Activated CD4-positive, CD25-positive, alpha-beta regulatory T cell treated with anti-CD3 and anti-CD28 coated beads, Interleukin-2, amount 50 U/mL, for 24 hours (primary cell): Measurements from ENCODE around the gene FGFR2.
"Not testable (repeated sequence)": the region's sequence is repeated elsewhere in the genome, so short reads cannot be mapped to it uniquely, and the experiment has no call there.

ENCODE experiments used
- ATAC-seq, 2 donors: fragments of 150-1000 bp; cut with Tn5 transposase; one replicate each; pipeline ENCODE4 v1.10.0; 2021; ENCODE audit warnings: mild to moderate bottlenecking in 1 of 2, moderate library complexity in 1 of 2

Gene FGFR2

DNA sequence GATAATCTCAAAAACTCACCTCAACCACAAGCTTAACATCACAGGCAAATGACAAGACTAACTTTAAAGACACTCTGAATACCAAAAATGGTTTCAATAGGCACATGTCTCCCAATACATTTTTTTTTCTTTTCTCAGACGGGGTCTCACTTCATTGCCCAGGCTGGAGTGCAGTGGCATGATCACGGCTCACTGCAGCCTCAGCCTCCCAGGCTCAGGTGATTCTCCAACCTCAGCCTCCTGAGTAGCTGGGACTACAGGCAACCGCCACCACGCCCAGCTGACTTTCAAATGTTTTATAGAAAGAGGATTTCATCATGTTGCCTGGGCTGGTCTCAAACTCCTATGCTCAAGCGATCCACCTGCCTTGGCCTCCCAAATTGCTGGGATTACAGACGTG lies 77.7 kb downstream of the FGFR2 start:
- ATAC-seq: not testable (repeated sequence)

DNA sequence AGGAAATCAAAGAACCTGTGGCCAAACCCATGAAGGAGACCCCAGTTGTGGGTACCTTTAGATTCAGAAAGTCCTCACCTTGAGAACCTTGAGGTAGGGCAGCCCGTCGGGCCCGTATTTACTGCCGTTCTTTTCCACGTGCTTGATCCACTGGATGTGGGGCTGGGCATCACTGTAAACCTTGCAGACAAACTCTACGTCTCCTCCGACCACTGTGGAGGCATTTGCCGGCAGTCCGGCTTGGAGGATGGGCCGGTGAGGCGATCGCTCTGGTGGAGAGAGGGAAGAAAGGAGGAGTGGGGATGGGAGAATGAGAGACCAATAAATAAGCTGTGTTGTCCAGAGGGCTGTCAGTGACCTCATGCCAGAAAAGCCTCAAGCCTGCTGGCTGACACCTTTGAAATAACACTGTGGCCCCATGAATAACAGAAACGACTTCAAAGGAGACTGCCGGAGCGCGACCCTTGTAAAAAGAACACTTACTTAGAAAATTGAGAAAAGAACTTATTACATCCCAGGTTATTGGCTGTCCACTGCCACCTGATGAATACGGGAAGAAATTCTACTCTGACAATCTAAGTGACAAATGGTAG lies 78.2 kb downstream of the FGFR2 start:
- ATAC-seq: no peak

DNA sequence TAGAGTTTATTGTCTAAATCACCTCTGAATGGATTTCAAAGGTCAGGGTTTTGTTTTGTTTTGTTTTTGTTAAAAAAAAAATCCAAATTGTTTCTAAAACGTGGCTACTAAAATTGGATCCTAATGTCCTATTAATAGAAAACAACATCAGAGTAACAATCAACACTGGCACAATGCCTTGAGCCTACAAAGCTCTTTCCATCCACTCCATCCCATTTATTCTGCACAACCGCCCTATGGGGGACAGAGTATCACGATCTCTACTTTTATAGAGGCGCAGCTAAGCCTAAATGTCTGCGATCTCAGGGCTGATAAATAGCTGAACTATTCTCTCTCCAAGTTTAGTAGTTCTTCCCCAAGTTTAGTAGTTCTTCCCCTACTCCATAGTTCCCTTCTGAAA lies 78.8 kb downstream of the FGFR2 start:
- no peak for ATAC-seq

DNA sequence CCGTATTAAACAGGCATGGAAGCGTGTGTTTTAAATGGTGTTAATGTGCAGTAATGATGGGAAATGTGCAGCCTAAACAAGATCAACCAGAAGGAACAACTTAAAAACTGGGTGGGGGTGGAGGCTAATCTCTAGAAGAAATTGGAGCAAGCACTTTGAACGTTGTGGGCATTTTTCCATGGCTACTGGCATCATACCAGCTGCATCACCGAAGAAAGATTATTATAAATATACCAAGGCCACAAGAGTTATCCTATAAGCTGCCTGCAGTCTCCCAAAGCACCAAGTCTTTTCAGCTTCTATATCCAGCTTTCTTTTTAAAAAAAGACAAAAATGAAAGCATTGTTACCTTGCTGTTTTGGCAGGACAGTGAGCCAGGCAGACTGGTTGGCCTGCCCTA lies 79.9 kb downstream of the FGFR2 start:
- ATAC-seq: no peak

DNA sequence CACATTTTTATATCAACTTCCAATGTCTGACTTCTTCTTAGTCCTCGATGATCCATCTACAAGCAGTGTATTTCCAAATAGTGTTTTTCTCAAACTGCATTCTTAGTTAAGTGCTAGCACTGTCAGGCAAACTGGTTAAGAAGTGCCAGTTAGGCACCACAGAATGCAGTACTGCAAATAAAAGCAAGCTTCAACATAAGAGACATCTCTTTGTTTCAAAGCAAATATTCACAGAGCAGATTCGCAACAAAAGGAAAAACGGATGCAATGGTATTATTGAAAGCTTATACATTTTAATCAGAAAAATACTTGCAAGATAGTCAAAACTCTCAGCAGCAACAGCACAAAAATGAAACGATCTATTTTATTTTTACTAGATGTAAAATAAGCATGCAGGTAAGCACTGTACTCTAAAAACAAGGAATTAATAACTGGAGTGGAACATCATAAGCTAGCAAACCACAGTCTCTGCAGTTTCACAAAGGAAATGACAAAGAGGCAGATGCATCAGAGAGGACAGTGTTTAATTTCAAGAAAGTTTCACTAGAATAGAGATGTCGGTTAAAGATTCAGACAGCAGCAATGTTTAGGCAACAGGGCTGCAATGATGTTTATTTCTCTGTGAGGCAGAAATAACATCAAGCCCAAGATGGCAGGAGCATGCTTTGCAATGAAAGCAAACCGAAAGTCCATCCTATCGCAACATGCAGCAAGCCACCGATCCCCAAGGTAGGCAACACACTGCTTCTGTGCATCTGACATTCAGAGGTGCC lies 82.0 kb downstream of the FGFR2 start:
- peak in 1 of 2 donors; percentile 48 for ATAC-seq

DNA sequence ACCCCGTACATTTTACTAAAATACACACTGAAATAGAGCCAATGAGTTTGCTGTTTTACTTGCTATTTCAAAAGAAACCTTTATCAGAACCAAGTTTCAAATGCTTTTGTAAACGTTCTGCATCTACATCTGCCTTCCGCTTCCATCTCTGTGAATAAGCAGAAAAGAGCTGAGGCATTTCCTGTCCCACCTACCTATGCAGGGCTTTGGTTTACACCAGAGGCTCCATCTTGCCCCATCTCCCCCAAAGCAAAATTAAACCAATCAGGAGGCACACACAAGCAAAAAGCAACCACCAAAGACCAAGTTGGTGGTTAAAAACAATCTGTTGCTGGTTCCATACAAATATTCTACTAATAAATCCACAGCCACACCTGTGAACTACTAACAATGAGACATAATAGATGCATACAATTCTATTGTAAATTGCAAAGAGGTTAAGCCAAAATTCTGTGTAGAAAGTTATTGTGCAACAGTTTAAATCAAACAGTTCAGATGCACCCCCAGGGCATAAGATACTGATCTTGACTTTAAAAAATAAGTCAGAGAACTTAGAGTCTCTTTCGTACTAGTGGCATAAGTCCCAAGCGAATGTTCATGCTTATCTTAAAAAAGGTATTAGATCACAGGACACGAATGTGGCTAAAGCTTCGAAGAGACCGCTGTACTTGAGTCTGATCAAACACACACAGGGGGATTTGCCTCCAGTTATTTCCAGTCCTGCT lies 83.9 kb downstream of the FGFR2 start:
- ATAC-seq: no peak

DNA sequence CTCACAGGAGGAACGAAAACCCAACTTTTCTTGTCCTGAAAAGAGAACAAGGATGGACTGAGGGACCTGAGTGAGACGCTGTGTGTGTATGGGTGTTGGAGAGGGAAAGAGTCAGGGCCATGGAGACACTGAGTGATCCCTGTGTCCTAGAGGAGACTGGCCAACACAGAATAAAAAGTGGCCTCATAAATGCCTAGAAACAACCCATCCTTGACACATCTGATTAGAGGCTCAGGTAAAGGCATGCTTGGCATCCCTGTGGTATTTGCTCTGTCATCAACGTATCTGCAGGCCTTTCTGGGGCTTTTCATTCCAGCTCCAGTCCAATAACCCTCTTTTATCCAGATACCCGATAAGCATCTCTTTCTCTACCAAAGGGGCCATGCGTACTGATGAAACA lies 86.3 kb downstream of the FGFR2 start:
- ATAC-seq: no peak

DNA sequence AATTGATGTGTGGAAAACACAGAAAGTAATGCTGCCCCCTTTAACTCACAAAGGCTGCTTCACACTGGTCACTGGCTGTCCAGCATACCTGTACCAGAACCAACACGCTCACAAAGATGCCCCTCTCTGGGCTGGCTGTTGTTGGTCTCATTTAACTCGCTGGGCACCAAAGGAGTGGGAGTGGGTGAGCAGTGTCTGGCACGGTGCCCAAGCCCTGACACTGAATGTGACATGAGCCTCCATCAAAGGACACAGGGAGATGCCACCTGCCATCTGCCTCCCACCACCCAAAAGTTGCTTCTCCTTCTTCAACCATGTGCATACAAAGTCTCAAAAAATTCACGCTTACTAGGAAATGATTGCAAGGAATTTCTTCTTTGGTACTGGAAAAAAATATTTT lies 86.8 kb downstream of the FGFR2 start:
- ATAC-seq: no peak

DNA sequence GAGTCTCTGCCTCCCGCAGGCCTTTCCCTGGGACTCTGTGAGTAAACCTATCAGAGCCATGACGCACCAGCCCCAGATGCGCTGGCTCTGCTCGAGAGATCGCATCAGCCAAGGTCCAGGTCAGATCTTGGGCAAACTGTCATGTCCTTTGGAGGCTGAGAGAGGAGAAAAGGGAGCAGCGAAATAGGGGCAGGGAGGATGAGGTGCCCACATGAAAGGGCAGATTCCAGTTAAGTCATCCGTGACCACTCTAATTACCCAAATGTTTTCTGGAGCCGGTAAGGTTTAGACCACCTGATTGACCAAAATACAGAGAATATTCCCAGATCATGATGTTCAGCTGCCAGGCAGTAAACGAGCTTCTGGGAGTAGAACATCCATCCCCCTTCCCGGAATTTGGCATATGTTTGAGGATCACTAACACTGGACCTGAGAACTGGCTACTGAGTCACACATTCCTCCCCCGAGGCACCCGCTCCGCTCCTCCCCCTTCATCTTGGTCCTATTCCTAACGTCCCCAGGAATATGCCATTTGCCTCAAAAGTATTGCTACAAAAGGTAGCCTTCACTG lies 88.0 kb downstream of the FGFR2 start:
- ATAC-seq: no peak

DNA sequence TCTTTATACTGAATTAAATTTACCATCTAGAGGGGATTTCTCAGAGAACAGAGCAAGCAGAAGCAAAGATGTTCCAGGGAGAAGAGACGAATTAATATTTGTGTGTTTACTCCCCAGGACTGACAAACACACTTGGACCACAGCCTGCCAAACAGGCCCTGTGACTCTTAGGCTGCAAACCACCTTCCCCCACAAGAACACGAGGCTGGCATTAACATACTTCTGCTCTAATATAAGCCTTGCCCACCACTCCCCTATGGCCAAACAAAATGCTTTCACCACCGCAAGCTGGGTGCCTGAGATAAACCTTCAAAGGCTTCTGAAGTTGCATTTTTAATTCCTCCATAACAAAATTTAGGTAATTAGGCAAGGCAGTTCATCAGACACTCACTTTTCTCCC lies 88.4 kb downstream of the FGFR2 start:
- ATAC-seq: no peak

DNA sequence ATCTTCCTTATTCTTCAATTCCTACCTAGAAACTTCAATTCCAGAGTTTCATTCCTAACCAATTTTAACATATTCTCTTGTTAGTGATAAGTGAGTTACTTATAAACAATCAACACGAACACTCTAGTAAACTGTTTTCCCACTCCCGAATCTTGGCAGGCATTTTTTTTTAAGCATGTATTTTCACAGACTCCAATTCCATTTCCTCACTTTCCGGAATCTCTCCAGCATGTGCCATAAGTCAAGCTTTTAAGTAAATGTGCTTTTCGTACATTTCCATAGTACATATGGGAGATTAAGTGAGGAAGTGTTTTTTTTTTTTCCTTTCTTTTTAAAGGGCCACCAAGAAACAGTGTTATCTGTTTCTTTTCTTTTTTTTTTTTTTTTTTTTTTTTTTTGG lies 89.1 kb downstream of the FGFR2 start:
- no peak for ATAC-seq

DNA sequence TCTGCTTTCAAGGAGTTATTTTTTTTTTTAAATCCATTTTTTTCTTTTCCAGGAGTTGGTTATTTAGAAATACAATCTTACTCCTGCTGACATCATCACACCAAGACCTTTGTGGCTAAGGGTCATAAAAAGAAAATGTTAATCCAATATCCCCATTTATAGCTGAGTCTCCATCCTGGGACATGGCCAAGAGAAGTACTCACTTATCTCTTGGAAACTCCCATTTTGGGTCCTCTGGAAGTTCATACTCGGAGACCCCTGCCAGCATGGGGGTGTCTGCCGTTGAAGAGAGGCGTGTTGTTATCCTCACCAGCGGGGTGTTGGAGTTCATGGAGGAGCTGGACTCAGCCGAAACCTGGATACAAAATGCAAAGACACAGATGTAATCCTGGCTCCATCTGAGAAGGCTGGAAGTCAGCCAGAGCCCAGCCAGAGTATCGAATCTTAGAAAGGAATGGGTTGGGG lies 94.6 kb downstream of the FGFR2 start:
- no peak for ATAC-seq

DNA sequence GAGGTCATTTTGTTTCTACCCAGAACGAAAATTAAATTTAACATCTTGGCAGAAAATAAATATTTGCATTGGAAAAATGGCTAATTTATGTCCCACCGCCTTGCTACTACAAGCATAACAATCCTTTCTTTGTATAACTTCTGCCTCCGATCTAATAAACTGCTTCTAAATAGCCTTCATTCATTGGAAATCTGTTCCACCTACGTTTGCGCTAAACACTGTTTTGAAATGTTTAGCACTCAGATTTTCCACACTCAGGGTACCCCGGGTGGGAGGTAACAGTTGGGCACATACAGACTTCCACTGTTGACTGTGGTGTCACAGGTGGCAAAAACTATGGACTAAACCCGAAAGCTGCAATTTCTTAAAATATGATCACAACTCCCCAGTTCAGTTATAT lies 96.4 kb downstream of the FGFR2 start:
- ATAC-seq: no peak

DNA sequence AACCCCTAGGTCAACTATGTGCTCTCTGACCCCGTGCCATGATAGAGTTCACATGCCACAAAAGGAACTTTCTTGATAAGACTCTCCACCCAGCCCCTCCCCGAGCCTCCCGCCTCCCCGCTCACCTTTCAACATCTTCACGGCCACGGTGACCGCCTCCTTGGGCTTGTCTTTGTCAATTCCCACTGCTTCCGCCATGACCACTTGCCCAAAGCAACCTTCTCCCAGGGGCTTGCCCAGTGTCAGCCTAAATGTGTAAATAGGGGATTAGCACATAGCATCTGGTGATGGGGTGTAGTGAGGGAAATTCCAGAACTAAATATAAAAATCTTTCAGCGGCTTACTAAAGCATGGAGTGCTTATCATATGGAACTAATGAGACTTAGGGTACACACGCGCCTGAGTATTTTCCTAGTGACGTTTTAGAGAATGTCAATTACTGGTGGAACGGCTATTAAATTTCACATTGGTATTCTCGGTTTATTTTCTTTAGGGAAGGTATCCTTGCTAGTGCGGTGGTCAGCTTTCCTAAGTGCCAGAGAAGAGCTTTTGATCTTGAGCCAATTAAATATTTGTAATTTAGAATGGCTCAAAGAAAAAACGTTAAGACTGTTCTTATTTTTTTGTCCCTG lies 97.4 kb downstream of the FGFR2 start:
- ATAC-seq: no peak

DNA sequence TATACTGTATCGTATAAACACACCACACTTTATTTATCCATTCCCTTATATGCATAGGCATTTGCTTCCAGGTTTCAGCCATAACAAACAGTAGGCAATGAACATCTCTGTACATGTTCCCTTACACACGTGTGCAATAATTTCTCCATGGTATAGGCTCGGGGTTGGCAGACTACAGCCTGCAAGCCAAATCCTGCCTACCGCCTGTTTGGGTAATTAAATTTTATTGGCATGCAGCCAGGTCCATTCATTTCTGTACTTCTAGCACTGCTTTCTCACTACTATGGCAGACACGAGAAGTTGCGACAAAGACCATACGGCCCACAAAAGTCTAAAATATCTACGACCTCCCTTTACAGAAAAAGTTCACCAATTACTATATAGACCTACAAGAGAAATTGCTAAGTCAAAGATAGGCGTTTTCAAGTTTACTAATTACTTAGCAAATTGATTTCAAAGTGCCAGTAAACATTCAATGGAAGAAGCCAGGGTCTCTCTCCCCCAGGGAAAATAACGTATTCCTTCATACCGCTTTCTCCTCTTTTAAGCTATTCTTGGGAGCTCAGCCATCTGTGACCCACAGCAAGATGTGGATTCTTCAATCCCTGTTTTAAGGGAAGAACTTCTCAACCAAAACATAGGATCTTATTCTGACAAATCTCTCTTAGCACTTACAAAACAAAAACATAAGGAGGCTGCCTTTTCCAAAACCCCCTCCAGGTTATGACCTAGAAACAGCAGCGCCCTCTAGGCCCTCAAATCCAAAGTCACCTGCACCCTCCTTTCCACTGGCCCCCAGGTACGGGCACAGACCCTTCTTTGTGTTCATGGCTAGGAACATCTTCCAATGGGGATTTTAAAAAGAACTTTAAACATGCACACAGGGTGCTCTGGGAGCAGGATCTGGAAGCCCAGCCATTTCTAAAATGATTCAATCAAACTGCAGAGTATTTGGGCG lies 100.5 kb downstream of the FGFR2 start:
- ATAC-seq: no peak

DNA sequence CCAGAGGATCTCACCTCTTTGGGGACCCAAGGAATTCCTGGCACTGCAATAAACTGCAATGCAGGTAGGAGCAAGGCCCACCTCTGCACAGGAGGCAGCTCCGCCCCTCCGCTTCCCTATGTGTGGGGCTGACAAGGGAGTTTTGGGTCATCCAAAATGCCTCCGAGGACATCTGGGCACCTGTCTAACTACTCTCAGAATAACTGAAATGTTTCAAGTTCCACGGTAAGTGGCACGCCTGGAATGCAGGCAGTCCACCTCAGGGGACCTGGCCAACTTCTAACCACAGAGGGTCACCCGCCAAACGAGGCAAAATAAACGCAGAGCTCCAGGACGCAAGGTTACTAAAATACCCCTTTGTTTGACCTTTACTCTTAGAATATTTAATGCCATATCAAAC lies 102.5 kb downstream of the FGFR2 start:
- ATAC-seq: no peak

DNA sequence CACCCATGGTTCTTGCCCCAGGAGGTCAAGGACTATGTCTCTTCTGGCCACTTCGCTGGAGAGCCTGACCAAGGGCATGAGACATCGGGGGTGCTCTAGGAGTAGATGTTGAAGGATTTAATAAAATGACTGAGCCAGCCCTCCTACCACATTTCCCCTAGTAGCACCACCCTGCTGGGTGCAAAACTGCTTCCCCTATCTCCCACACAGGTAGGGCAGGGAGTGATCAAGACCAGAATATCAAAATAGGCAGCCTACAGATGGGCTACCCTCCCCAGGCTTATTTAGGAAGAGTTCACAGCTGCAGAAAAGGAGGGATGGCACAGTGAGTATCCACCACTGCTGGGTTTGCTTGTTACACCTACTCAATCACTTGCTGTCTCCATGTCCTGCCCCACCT lies 103.9 kb downstream of the FGFR2 start:
- no peak for ATAC-seq

DNA sequence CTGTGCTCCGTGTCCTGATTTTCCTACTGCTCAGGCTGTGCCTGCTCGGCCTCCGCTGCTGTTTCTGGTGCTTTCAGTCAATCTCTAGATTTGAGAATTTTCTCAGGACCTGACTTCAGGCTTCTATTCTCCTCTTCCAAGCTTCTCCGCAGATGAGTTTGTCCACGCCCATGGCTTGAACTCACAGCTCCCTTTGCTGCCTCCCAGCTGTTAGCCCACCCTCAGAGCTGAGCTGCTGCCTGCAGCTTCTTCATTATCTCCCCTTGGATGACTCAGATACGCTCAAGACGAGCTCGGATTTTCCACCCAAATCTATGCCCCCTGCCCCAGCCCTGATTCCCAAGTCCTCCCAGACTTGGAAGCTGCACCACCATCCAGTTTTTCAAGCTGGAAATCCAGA lies 104.7 kb downstream of the FGFR2 start:
- ATAC-seq: no peak

DNA sequence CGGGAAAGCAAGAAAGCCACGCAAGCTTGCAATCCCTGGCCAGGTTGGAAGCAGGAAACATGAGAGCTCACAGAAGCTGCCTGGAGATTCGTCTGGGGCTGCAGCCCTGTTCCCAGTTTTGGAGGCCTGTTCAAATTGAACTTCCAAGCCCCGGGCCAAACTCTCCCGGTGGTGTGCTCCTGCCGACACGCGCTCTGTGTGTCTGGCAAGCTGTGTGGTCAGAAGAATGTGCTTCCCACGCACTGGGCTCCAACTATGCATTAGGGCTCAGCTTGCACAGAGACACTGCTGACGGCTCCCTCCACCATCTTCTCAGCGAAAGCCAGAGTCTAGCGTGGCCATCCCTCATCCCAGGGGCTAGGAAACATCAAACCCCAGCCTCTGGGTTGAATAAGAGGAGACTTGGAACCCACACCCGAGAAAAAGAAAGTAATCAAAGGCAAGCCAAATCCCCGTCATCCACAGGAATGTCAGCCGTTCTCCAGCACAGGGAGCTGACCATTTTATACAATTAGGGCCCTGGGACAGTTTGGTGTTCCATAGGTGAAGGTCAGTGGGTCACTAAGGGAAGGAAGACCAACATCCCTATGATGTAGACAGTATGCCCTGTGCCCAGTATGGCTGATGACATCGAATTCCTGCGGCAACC lies 107.2 kb downstream of the FGFR2 start:
- ATAC-seq: no peak

DNA sequence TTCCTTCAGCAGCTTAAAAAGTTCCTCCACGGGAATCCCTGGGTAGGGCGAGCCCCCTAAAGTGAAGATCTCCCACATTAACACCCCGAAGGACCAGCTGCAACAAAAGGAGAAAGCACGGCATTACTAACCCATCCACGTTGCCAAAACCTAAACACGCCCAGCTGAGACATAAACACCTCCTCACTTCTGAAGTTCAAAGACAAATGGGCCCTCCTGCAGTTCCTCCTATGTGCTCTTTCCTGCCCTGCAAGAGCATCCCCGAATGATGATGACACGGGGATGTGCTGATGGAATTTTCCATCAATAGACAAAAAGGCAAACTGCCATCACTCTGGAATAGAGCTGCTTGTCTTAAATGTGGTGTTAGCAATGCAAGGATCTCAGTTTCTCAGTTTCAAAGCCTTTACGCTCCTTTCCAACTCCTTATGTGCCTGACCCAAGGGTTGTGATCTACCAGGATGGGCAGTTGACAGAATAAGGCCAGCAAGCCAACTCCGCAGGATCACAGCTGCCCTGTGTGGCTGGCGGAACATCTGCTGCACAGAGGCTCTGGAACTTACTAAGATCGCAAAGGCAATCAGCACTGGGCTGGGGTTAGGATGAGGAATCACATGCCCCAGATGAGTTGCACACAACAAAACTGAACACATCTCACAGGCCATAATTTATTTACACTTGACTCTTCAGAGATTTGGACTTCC lies 112.7 kb downstream of the FGFR2 start:
- ATAC-seq: no peak

DNA sequence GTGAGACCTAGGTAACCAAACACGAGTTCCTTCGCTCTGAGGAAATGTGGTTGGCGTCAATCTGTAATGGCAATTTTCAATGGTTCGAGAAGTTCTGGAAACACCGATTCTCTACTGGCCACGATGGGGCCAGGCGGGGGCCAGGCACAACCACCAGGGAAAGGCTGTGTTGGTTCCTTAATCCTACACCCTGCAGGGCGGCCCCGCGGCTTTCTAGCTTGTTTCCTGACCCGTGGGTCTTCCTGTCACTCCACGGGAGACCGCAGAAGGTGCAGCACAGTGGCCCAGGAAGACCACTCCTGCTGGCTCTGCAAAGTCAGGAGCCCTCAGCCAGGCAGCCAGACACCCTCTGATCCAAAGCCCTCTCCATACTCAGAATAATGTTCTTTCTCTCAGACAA lies 113.4 kb downstream of the FGFR2 start:
- no peak for ATAC-seq
